HG02798 (cell line): ENCODE data around the gene GPC3.

Experiments used
- ATAC-seq: cut with Tn5 transposase; IDR thresholded peaks from one replicate; pipeline ENCODE4 v1.9.1; 2021; ENCODE audit warnings: mild to moderate bottlenecking; ENCODE audit not compliant: unreplicated experiment, poor library complexity

GPC3 gene

DNA sequence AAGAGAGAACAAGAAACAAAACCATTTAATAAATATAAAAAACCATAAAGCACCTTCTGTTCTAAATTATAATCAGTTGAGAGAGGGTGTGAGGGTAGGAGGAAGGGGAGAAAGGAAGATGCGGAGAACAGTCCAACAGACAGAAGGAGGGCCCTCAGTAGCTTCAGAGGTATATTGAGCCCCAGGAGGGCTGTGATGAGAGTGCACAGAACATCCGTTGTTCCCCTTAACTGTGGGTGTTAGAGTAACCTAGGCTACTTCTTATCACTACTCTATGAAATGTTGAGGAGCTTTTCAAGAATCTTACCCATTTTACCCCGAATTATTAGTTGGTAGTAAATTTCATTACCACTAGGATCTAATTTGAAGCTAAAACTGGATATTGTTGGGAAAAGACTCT, 13.8 kb downstream of the GPC3 start:
- ATAC-seq = no peak

GRCh38 chrX:133970076-133970475, 15.3 kb downstream of the GPC3 start:
- no peak for ATAC-seq

- no peak for ATAC-seq
Observed at GRCh38 chrX:133969191-133969590, 16.2 kb downstream of the GPC3 start.

DNA sequence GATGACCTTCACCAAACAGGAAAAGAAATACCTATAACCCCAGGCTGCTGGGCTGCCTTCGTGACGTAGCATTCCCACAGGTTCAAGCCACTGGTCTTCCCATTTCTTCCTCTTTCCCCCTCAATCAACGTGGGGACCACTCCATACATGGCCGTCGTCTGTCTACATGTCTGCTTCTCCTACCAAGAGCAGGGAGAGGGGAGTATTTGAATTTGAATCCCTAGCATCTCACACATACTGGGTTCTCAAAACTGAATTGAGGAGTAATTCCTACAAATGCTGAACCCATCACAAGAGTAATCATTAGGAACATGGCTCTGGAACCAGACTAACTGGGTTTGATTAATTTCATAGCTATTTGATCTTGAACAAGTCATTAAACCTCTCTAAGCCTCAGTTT, 17.3 kb downstream of the GPC3 start:
- no peak for ATAC-seq

GRCh38 chrX:133966199-133966598, 19.2 kb downstream of the GPC3 start:
- no peak for ATAC-seq

DNA sequence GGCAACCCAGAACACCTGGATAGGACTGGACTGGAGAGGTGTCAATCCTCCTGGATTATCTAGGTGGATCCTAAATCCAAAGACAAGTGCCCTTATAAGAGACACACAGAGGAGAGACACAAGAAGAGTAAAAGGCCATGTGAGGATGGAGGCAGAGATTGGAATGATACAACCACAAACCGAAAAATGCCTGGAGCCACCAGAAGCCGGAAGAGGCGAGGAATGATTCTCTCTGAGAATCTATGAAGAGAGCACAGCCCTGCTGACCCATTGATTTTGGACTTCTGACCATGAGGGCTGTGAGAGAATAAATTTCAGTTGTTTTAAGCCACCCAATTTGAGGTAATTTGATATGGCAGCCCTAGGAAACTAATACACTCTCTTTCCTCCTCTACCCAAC, 20.1 kb downstream of the GPC3 start:
- ATAC-seq = no peak

DNA sequence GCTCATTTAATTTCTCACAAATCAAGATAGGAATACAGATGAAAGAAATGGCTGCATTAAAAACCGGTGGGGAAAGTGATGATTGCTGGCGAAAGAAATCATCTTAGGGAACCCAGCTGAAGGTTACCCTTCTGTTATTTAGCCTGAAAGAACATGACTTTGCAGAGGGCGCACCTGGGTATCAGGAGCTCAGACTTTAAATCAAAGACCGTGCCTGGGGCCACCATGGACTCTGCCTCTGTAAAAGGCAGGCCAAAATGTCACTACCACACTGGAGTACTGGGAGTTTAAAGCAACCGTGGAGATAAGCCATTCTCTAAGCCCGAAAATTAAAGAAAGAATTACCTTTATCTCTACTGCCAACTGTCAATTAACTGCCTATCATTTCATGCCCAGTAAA, 24.3 kb downstream of the GPC3 start:
- no peak for ATAC-seq

GRCh38 chrX:133959972-133960371, 25.4 kb downstream of the GPC3 start:
- no peak for ATAC-seq

DNA sequence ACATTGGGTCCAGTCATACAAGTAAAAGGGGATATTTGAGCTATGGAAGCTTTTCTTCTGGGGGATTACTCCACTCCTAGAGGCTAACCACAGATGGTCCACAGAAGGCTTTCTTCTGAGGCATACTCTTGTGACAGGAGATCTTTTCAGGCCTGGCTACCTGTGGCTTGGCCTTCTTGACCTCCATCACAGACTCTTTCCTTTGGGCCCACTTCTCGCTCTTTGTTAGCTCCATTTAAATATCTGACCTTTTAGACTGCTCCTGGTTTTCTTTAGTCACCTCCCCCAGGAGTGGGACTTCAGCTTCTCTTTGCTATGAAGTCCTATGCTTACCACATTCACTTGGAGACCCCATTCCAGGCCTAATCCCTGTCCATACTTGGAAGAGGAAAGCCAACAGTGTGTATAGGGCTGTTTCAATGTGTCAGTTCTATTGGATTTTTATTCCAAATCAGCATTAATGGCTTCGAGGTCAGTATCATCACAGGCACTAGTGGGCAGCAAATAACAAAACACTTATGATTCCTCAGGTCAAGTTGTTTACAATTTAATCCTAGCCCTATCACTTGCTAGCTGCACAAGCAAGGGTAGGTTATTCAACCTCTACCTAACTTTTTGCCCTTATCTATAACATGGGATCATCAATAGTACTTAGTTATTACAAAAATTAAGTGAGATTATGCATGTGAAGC, 26.3 kb downstream of the GPC3 start:
- no peak for ATAC-seq

GRCh38 chrX:133956570-133957340, 28.6 kb downstream of the GPC3 start:
- no peak for ATAC-seq

- no peak for ATAC-seq
Observed at GRCh38 chrX:133953785-133954355, 31.5 kb downstream of the GPC3 start.

- no peak for ATAC-seq
Observed at GRCh38 chrX:133953078-133953477, 32.3 kb downstream of the GPC3 start.

DNA sequence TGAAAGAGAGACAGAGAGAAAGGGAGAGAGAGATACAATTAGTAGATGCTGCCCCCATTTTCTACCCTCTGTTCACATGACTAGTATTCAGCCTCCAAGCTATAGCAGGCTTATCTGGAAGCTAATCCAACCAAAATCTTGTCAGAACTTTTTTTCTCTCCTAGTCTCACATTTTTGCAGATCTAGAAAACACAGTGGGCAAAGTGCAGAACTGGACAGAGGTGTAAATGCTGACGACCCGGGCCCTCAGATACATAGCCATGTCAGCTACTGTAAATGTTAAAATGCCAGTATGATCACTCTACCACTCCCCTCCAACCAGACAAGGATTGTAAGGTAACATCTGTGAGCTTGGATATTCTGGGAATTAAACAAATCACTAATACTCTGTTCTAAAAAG, 34.3 kb downstream of the GPC3 start:
- no peak for ATAC-seq

DNA sequence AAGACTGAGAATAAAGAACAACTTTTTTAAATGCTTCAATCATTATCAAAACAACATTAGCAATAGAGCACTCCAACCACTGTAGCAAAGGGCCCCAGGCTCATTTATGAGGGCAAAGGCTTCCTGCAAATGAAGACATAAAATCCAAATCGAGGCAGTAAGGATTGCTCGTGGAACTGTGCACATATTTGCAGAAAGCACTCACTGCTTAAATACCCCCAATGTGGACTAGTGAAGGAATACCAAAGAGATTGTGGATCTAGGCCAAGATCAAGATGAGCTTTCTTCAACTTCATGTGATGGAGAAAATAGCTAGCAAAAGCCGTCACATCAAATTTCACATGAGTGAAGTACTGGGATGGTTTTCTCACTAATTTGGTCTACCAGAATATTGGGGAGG, 35.2 kb downstream of the GPC3 start:
- no peak for ATAC-seq

GRCh38 chrX:133948895-133949294, 36.5 kb downstream of the GPC3 start:
- ATAC-seq = no peak

GRCh38 chrX:133947996-133948395, 37.4 kb downstream of the GPC3 start:
- no peak for ATAC-seq

DNA sequence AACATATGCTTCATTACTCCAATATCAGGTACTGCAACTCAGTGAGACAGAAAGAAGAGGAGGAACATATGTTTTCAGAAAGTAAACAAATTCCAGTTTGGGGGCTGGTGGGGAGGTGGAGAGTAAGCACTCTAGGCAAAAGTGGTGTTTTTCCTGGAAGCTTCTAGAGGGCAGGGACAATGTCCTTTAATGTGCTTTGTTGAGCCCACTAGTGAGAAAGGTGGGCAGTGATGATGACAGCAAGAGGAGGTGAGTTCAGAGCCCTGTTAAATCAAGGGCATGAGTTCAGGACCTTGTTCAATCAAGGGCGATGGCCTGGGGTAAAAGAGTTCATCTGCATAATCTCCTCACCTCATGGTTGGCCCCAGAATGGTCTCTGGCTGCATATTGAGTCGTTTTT, 38.4 kb downstream of the GPC3 start:
- no peak for ATAC-seq

DNA sequence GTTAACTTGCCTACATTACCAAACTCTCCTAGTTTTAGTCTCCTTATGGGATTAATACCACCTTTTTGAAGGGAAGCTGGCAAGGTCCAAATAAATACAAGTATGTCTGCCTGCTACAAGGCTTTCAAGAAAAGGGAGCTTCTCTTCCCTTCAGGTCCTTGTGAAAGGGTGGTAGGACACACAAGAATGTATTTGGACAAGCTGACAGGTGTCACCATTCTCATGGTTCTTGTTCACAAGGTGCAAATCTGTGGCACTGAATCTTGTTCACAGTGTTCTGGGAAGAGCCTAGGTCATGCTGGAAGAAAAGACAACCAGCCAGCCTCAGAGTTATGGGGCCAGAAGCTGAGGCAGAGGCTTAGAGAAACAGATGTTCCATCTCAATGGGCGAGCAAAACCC, 41.9 kb downstream of the GPC3 start:
- ATAC-seq = no peak

DNA sequence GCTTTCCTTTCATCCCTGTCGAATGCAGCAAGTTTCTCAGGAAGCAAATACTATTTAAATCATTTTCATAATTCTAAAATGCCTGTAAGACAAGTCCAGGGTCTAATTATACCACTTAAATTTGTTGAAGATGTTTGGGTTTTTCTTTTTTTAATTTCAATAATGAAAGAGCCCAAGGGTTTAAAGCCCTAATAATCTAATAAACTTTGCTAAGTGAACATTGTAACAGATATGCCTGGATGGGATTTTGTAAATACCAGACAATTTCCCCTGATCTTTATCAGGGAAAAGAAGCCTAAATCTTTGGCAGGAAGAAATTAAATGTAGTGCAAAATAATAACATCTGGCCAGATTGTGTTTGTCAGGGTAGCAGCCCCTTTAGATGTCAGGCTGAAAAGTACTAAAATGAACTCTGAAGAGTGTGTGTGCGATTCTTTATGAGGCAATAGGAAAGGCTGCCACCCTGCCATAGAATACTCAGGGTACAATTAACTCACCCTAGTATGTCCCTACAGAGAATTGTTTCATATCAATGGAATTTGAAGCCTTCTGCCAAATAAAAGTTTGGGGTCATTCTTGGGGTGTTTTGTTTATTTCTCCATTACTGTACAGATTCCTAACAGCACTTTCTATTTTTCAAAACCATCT, 45.6 kb downstream of the GPC3 start:
- no peak for ATAC-seq

DNA sequence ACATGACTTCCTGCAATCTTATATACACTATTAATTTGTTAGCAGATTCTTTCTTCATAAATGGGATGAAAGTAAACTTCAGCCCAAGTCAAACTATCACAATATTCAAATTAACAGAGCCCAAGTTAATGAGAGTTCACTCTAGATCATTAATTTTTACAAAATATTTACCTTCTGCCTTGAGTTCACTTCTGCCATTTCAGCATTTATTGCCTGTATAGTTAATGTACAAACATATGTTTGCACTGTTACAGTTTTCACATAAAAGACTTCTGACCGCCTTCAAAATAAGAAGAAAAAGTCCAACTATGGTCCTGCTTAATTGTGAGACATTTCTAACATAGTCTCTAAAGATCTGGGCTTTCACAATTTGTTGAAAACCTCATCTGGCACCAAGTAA, 46.9 kb downstream of the GPC3 start:
- no peak for ATAC-seq

DNA sequence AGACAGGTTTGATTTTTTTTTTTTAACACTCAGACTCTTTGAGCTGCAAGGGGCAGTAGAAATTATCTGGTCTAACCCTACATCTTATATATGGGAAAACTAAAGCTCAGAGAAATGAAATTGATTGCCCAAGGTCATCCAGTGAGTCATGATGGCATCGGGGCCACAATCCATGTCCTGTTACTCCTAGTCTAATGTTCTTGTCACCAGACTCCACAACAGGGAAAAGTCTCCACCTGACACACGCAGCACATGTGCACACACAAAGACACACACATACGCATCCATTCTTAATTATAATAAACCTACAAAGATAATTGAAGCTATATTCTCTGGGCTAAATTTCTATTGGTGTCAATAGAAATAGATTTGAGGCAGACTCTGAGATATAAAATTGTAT, 48.4 kb downstream of the GPC3 start:
- ATAC-seq = no peak
